Smooth muscle cell of the brain vasculature (primary cell): Measurements from ENCODE around the gene TMEM140.
A peak's percentile ranks its signal among the peaks of the same experiment; 100 is the strongest.
"Not testable (repeated sequence)": the region's sequence is repeated elsewhere in the genome, so short reads cannot be mapped to it uniquely, and the experiment has no call there.

ENCODE experiments used
- DNase-seq: peaks from one replicate; pipeline ENCODE4 v3.0.0-alpha.2; 2012; ENCODE audit warnings: low read depth, low spot score

The TMEM140 gene

DNA sequence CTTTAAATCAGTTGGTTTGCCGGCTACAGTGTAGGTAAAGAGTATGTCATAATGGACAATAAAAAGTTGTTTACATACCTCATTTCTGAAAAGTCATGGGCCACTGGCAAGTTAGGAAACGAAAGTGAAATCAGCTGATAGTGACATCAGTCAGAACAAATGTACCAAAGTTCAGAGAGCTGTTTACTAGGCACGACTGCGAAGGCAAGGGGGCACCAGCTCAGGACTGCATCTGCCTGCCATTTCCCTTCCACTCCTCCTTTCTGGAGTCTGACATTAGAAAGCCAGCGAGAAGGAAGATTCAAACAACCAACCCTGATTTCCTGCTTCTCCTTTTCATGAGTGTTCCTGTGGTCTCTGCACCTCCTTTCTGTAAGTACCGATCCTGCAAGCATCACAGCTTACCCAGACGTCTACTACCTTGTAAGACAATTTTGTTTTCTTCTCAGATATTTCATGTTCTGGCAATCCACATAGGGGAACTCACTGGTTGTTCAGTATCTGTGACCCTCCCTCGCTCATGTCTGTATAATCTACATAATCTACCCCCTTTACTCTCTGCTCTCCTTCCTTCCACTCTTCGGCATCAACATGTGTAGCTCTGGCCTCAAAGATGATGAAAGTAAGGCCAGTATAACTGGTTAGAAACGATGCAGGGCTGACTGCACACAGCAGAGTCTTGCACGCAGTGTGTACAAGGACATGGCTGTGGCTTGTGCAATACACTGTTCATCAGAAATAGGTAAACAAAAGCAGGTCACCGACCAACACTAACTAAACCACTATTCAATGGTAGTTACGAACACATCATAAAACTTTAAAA, at the start of gene TMEM140:
TSS of gene TMEM140 (plus strand) at position 174 of the 823 bp plus-strand sequence. CDS start 16,370 bp downstream, outside the sequence.
- DNase-seq, result peak; percentile 43

- no peak for DNase-seq
These were observed 49.5 kb upstream of the TMEM140 start for GRCh38 chr7:135098391-135098790.

DNA sequence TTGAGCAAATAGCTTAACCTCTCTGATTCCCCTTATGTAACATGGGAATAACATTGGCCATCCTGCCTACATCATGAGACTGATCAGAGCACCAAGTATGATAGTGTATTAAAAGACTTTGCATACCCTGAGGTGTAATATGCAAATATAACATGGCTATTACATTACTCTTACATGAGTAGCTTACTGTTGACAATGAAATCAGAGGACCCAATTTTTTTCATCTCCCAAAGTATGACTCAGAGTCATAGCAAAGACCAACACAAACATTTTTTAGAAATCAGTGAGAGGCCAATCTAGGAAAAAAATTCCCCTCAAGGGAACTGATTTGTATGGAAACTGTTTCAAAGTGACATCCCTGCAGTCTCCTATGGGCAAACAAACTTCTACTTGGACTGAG, 47.0 kb upstream of the TMEM140 start:
- DNase-seq, result no peak

GRCh38 chr7:135102372-135102771, 45.5 kb upstream of the TMEM140 start:
- DNase-seq, result no peak

- no peak for DNase-seq
These were observed 38.3 kb upstream of the TMEM140 start for GRCh38 chr7:135109562-135109961.

GRCh38 chr7:135109976-135110375, 37.9 kb upstream of the TMEM140 start:
- DNase-seq, result no peak

- DNase-seq, result no peak
These were observed 36.5 kb upstream of the TMEM140 start for GRCh38 chr7:135111379-135111778.

- no peak for DNase-seq
These were observed 33.2 kb upstream of the TMEM140 start for GRCh38 chr7:135114622-135115021.

GRCh38 chr7:135117096-135117495, 30.8 kb upstream of the TMEM140 start:
- DNase-seq, result no peak

GRCh38 chr7:135121868-135122267, 26.0 kb upstream of the TMEM140 start:
- no peak for DNase-seq

- DNase-seq, result not testable (repeated sequence)
These were observed 23.2 kb upstream of the TMEM140 start for GRCh38 chr7:135124631-135125030.

GRCh38 chr7:135128931-135129330, 18.9 kb upstream of the TMEM140 start:
- no peak for DNase-seq

DNA sequence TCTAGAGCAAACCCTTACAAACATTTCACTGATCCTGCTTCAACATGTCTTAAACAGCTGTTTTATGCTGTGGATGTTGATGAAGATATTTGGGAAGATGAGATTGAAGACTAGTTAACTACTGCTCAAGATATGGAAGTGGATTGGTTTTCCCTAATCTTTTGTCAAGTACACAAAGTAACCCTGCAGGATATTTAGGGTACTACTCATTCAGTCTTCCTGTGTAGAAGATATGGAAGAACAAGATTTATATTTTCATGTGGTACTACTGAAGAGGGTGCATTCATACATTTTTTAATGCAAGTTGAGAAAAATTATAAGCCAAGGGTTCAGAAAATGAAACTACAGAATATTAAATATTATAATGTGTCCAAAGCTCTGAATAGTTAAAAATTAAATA, 18.3 kb upstream of the TMEM140 start:
- DNase-seq, result no peak

DNA sequence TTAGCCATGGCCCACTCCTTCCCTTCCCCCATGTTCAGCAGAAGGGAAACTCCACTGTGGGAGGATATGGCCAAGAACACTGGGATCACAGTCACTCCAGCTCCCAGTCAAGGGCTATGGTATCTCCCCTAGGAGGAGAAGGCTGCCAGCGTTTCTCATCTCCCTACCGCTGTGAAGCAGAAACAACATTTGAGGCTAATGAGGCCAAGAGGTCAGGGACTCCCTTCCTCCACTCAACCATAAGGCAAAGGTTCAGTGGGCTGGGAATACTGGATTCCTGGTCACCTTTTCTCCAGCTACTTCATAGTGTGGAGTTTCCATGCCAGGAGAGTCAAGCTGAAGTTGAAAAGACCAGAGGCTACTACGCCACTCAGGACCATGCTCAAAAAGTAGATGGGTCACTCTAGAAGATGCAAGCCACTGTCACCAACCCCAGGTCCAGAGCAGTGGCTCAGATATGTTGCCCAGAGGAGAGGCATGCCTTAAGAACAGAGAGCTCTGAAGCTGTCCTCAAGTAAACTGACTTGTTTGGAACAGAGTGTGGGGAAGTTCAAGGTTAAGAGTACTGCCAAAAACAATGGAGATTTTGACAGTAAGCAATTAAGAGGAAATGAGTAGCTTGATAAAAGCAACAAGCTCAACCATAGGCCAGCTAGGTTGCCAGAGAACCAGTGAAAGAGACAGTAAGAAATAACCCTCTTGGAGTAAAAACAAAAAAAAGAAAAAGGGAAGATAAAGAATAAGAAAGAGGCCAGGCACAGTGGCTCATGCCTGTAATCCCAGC, 3.8 kb upstream of the TMEM140 start:
- no peak for DNase-seq

- no peak for DNase-seq
These were observed 452 bp upstream of the TMEM140 start for GRCh38 chr7:135147341-135147898.

DNA sequence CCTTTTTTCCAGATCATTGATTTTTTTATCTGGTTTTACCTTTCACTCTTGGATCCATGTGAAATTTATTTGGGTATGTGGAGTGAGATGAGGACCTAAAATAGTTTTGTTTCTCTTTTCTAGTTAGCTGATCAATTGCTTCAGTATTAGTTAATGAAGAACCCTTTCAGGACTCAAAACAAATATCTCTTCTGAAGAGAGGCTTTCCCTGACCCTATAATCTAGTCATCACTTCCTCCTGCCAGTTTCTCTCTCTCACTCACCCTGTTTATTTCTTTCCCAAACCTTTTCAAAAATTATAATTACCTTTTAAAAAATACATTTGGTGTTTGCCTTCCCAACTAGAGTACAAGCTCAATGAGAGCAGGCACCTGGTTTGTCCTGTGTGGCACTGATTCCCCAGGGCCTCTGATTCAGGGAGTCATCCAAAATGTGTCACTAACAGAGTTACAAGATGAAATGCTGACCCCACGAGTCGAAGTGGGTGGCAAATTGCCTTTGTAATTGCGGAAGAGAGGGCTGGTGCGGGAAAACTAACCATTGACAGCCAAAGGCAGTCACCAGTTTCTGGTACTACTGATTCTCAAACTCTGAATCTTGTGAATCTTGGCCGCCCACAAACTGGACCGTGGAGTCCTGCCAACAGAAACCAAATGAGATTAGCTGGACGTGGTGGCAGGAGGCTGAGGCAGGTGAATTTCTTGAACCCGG, 2.4 kb downstream of the TMEM140 start:
- no peak for DNase-seq

- no peak for DNase-seq
These were observed 3.3 kb downstream of the TMEM140 start for GRCh38 chr7:135151132-135151531.

GRCh38 chr7:135151533-135151932, 3.7 kb downstream of the TMEM140 start:
- DNase-seq, result no peak

GRCh38 chr7:135152442-135152841, 4.6 kb downstream of the TMEM140 start:
- no peak for DNase-seq

- DNase-seq, result no peak
These were observed 6.9 kb downstream of the TMEM140 start for GRCh38 chr7:135154734-135155133.

- no peak for DNase-seq
These were observed 8.4 kb downstream of the TMEM140 start for GRCh38 chr7:135156290-135156689.

DNA sequence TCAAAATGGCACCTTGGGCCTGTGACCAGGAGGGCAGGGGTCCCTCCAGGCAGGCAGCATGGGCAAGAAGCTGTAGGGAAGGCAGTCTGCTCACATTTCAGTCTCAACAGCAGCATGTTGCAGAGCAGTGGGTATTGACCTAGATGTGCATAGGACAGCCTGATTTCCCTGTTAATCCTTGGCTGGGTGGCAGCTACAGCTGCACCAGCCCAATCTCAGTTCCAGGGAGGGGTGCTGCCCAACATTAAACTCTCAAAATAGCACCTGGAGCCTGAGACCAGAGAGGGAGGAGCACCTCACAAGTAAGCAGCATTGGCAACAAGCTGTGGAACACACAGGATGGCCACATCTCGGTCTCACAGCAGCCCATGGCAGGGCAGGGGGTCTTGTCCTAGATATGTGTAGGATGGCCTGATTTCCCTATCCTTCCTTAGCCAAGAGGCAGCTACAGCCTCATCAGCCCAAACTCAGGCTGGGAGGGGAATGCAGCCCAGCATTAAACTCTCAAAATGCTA, 10.3 kb downstream of the TMEM140 start:
- DNase-seq, result no peak
